Peyer's patch (tissue), 4 donors: Measurements from ENCODE around the gene CBFB.

Source experiments
- POLR2A ChIP-seq, 2 donors: fragments of 450-650 bp; IDR thresholded peaks; one replicate each; pipeline ENCODE4 v1.5.1; 2017; ENCODE audit warnings: antibody characterized with exemption in 2 of 2, mild to moderate bottlenecking in 2 of 2, moderate library complexity in 2 of 2
- TF ChIP-seq, protein P1 (sequence below), 6 experiments: fragments of 450-650 bp in 4 of 6; fragments of 200-600 bp in 2 of 6; sonication (generic) in 1 of 6; IDR thresholded peaks; one replicate each; pipeline ENCODE4 v1.5.1; 2017 to 2019; ENCODE audit warnings: antibody characterized with exemption in 6 of 6, mild to moderate bottlenecking in 3 of 6, moderate library complexity in 1 of 6

DNA sequence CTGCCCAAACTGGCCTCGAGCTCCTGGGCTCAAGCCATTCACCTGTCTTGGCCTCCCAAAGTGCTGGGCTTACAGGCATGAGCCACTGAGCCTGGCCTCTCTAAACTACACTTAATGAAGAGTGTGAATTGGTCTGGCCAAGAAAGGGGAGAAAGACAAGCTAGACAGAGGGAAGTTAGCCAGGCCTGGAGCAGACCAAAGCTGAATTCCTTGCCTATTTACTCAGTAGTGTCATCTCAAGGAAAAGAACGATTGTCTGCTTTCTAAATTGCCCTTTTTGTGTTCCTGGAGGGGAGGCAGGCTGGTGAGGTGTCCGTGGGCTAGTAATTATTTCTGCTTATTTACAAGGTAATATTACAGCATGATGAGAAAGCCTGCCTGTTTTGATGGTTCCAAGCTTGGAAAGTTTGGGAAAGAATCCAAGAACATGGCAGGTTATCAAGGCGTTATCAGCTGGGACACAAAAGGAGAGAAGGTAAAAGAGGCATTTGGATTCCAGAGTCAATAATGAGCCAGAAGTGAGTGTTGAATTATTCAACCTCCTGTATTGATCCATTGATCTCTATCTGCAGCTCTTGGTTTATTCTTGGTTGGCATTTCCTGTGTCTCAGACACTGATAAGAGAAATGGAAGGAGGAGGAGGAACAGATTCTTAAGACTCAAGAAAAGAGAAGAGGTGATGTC lies 6.3 kb upstream of the CBFB start:
- TF ChIP-seq, protein P1, sequence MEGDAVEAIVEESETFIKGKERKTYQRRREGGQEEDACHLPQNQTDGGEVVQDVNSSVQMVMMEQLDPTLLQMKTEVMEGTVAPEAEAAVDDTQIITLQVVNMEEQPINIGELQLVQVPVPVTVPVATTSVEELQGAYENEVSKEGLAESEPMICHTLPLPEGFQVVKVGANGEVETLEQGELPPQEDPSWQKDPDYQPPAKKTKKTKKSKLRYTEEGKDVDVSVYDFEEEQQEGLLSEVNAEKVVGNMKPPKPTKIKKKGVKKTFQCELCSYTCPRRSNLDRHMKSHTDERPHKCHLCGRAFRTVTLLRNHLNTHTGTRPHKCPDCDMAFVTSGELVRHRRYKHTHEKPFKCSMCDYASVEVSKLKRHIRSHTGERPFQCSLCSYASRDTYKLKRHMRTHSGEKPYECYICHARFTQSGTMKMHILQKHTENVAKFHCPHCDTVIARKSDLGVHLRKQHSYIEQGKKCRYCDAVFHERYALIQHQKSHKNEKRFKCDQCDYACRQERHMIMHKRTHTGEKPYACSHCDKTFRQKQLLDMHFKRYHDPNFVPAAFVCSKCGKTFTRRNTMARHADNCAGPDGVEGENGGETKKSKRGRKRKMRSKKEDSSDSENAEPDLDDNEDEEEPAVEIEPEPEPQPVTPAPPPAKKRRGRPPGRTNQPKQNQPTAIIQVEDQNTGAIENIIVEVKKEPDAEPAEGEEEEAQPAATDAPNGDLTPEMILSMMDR (IDR thresholded peaks at IDR 0.05), result no peak
- no peak for TF ChIP-seq POLR2A (IDR thresholded peaks at IDR 0.05)
